Naive B cell (primary cell): ENCODE measurements around the gene NALCN. TPM values are rescaled to one million over a fixed set of nuclear protein-coding genes. Genes with fewer than 3 reads are reported as not detected.

Experiments used
- ATAC-seq, 2 donors: fragments of 150-1000 bp; cut with Tn5 transposase; 2 replicates each; pipeline ENCODE4 v1.10.0; 2021; ENCODE audit warnings: low read depth in 2 of 2, mild to moderate bottlenecking in 2 of 2, moderate library complexity in 2 of 2
- DNase-seq: peaks from one replicate; pipeline ENCODE4 v3.0.0; 2022
- H3K27ac Mint-ChIP-seq, 6 donors: one replicate each; pipeline ENCODE4 v1.8.0; 2020 to 2022; ENCODE audit warnings: mild to moderate bottlenecking in 6 of 6, mixed read lengths in 6 of 6, moderate library complexity in 5 of 6, inconsistent platforms in 2 of 6
- H3K27me3 Mint-ChIP-seq, 3 donors: one replicate each; pipeline ENCODE4 v1.8.0; 2021 to 2022; ENCODE audit warnings: mixed read lengths in 3 of 3, mild to moderate bottlenecking in 1 of 3
- H3K36me3 Mint-ChIP-seq, 2 donors: one replicate each; pipeline ENCODE4 v1.8.0; 2020 to 2022; ENCODE audit warnings: mixed read lengths in 2 of 2, inconsistent platforms in 1 of 2, mild to moderate bottlenecking in 1 of 2
- H3K4me1 Mint-ChIP-seq, 3 donors: one replicate each; pipeline ENCODE4 v1.8.0; 2020 to 2022; ENCODE audit warnings: mixed read lengths in 3 of 3, inconsistent platforms in 1 of 3, mild to moderate bottlenecking in 1 of 3, moderate library complexity in 1 of 3
- H3K4me3 Mint-ChIP-seq, 8 donors: one replicate each; pipeline ENCODE4 v1.8.0; 2020 to 2022; ENCODE audit warnings: mild to moderate bottlenecking in 8 of 8, mixed read lengths in 8 of 8, moderate library complexity in 8 of 8, inconsistent platforms in 2 of 8
- H3K9me3 Mint-ChIP-seq, 7 donors: one replicate each; pipeline ENCODE4 v1.8.0; 2020 to 2022; ENCODE audit warnings: mixed read lengths in 7 of 7, mild to moderate bottlenecking in 5 of 7, inconsistent platforms in 2 of 7, moderate library complexity in 1 of 7
- polyA plus RNA-seq, 6 donors: library from polyadenylated mRNA; unstranded; fragments of 300-500 nt; fragmentation: Illumina TruSeq; gene quantifications; one replicate each; pipeline ENCODE4 v1.2.3, GENCODE V29; 2021; ENCODE audit warnings: low read depth in 6 of 6

The NALCN gene
- polyA plus RNA-seq, 6 donors from 2014 or later, result not detected

DNA sequence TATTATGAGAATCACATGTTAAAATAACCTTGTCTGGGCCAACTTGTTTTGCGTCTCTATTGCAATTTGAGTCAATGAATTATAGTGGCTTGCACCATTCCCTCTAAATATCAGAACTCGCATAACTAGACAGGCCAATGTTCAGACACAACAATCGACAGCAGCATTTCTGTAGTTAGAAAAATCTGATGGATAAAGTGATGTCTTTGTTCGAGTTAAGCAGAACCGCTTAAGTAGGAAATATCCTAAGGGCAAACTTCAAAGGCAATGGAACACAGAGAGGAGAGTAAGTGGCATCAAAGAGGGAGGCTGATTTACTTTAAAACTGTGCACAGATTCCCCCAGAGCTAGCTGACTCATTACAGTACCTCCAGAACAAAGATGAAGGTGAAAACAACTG, 333.9 kb downstream of the NALCN start:
- no peaks in the 10 kb centered on the region for H3K36me3 Mint-ChIP-seq
- H3K9me3 Mint-ChIP-seq, result peaks cover 0 to 18% (median 4%) of the 10 kb centered on the region in 7 donors
- no peaks in the 10 kb centered on the region for H3K4me1 Mint-ChIP-seq
- H3K27ac Mint-ChIP-seq, result no peak overlapping the region
- H3K4me3 Mint-ChIP-seq, result no peak overlapping the region
- H3K27me3 Mint-ChIP-seq, result no peaks in the 10 kb centered on the region
- no peak for ATAC-seq
- no peak for DNase-seq

- DNase-seq, result no peak
- Mint-ChIP-seq H3K4me3 (no peak overlapping the region), H3K4me1 (no peaks in the 10 kb centered on the region), H3K27me3 (no peaks in the 10 kb centered on the region), H3K9me3 (peaks cover 0 to 23% (median 9%) of the 10 kb centered on the region in 7 donors), H3K27ac (no peak overlapping the region), H3K36me3 (no peaks in the 10 kb centered on the region)
- no peak for ATAC-seq
Observed at GRCh38 chr13:101080616-101081015, 335.7 kb downstream of the NALCN start.

DNA sequence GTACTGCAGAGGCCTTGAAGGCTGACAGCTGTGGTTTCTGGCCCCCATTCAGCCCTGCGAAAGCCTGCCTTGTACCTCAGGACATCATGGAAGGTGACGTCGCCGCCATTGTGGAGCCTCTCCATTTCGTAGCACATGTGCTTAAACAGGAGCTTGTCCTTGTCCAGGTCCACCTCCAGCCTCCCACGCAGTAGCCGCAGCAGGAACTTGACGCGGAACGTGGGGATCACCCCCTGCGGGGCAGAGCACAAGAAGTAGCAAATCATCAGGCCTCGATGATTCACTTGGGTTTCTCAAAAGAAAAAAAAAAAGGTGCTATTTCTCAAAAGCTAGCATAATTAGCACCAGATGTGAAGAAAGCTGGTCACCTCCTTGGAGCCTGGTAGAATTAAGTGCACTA, 351.0 kb downstream of the NALCN start:
- no peak overlapping the region for H3K27ac Mint-ChIP-seq
- peaks cover 0 to 6% (median 3%) of the 10 kb centered on the region in 7 donors for H3K9me3 Mint-ChIP-seq
- no peak overlapping the region for H3K4me3 Mint-ChIP-seq
- peaks cover 0 to 9% (median 4%) of the 10 kb centered on the region in 3 donors for H3K27me3 Mint-ChIP-seq
- no peaks in the 10 kb centered on the region for H3K4me1 Mint-ChIP-seq
- ATAC-seq (no peak), DNase-seq (no peak)
- no peaks in the 10 kb centered on the region for H3K36me3 Mint-ChIP-seq

GRCh38 chr13:101059793-101060192, 356.5 kb downstream of the NALCN start:
- Mint-ChIP-seq H3K36me3 (no peaks in the 10 kb centered on the region), H3K27me3 (peaks cover 0 to 9% (median 0%) of the 10 kb centered on the region in 3 donors), H3K4me1 (peaks cover 0 to 2% (median 0%) of the 10 kb centered on the region in 3 donors), H3K27ac (no peak overlapping the region), H3K9me3 (peaks cover 0 to 4% (median 0%) of the 10 kb centered on the region in 7 donors), H3K4me3 (no peak overlapping the region)
- DNase-seq (no peak), ATAC-seq (no peak)

GRCh38 chr13:101058841-101059240, 357.5 kb downstream of the NALCN start:
- no peaks in the 10 kb centered on the region for H3K36me3 Mint-ChIP-seq
- no peak for DNase-seq
- no peak for ATAC-seq
- H3K9me3 Mint-ChIP-seq, result peaks cover 0 to 4% (median 0%) of the 10 kb centered on the region in 7 donors
- H3K4me3 Mint-ChIP-seq, result no peak overlapping the region
- H3K27ac Mint-ChIP-seq, result no peak overlapping the region
- peaks cover 0 to 2% (median 0%) of the 10 kb centered on the region in 3 donors for H3K4me1 Mint-ChIP-seq
- peaks cover 0 to 9% (median 0%) of the 10 kb centered on the region in 3 donors for H3K27me3 Mint-ChIP-seq

- Mint-ChIP-seq H3K4me3 (no peak overlapping the region), H3K27ac (no peak overlapping the region), H3K36me3 (no peaks in the 10 kb centered on the region), H3K27me3 (no peaks in the 10 kb centered on the region), H3K9me3 (peaks cover 0 to 5% (median 0%) of the 10 kb centered on the region in 7 donors), H3K4me1 (peaks cover 0 to 2% (median 0%) of the 10 kb centered on the region in 3 donors)
- DNase-seq (no peak), ATAC-seq (no peak)
Observed at GRCh38 chr13:101053301-101054093, 362.8 kb downstream of the NALCN start.

DNA sequence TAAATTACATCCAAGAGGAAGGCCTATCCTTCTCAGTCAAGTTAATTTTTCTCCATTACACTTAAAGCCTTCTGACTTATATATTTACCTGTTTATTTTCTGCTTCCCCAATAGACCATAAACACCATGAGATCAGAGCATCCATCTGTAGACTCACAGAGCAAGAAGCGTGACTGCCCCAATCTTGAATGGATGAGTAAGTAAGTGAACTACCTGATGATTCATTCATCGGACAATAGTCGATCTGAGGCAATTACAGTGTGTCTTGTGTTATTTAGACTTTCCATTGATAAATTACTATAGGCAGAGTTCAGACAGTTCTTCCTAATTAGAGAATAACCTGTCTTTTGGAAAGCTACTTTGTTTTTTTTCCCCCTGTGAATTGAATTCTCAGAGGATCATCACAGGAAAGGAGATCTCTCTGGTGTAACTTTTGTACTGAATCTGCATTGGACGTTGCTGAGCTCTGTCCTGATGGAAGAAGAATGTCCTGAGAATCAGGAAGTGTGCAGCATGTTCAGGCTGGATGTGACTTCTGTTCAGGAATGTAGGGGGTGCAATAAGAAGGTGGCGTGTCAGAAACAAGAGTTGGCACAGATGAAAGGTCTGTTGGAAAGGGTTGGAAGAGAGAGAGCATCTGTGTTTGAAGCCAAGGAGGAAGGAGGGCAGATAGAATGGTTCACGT, 367.0 kb downstream of the NALCN start:
- Mint-ChIP-seq H3K27me3 (no peaks in the 10 kb centered on the region), H3K4me3 (no peak overlapping the region), H3K4me1 (no peaks in the 10 kb centered on the region)

GRCh38 chr13:101036546-101036945, 379.8 kb downstream of the NALCN start:
- no peak overlapping the region for H3K27ac Mint-ChIP-seq

More for the DNA sequence above, 367.0 kb downstream of the NALCN start:
- Mint-ChIP-seq H3K27ac (no peak overlapping the region), H3K9me3 (peaks cover 2 to 16% (median 7%) of the 10 kb centered on the region in 7 donors), H3K36me3 (no peaks in the 10 kb centered on the region)
- ATAC-seq (no peak), DNase-seq (no peak)

DNA sequence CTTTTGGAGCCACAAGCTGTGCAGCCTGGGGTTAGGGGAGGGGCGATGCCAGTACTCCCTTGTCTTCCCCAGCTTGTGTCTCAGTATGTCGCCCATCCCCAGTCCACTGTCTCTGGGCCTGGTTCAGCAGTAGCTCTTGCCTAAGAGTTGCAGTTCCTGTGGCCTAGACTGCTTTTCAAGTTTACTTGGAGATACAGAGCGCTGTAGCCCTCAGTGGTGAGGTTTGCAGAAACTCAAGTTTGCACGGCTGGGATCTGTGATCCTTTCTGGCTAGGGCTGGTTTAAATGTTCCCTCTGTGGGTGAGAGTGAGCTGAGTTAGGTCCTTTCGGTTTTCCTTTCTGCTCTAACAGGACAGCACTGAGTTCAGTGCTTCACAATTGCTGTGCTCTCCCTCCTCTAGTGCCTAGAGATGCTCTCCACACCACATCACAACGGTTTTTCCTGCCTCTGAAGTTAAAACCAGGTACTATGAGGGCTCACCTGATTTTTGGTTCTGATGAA, 381.1 kb downstream of the NALCN start:
- Mint-ChIP-seq H3K27ac (no peak overlapping the region), H3K36me3 (peaks cover 0 to 8% of the 10 kb centered on the region in 2 donors), H3K27me3 (peaks cover 0 to 8% (median 4%) of the 10 kb centered on the region in 3 donors), H3K9me3 (peaks cover 0 to 21% (median 8%) of the 10 kb centered on the region in 7 donors), H3K4me3 (no peak overlapping the region), H3K4me1 (no peaks in the 10 kb centered on the region)
- no peak for ATAC-seq
- no peak for DNase-seq

More at GRCh38 chr13:101036546-101036945, 379.8 kb downstream of the NALCN start:
- DNase-seq, result no peak
- Mint-ChIP-seq H3K4me3 (no peak overlapping the region), H3K4me1 (no peaks in the 10 kb centered on the region), H3K9me3 (peaks cover 3 to 21% (median 10%) of the 10 kb centered on the region in 7 donors), H3K36me3 (peaks cover 0 to 8% of the 10 kb centered on the region in 2 donors), H3K27me3 (peaks cover 0 to 8% (median 4%) of the 10 kb centered on the region in 3 donors)
- ATAC-seq, result no peak

- Mint-ChIP-seq H3K27me3 (peaks cover 0 to 1% (median under 1%) of the 10 kb centered on the region in 3 donors), H3K9me3 (peaks cover 0 to 6% (median 1%) of the 10 kb centered on the region in 7 donors), H3K36me3 (no peaks in the 10 kb centered on the region), H3K4me1 (no peaks in the 10 kb centered on the region), H3K27ac (no peak overlapping the region), H3K4me3 (no peak overlapping the region)
- no peak for ATAC-seq
- no peak for DNase-seq
Observed at GRCh38 chr13:101026736-101027398, 389.4 kb downstream of the NALCN start.

- no peak for DNase-seq
- H3K9me3 Mint-ChIP-seq, result peaks cover 0 to 6% (median 0%) of the 10 kb centered on the region in 7 donors
- H3K27me3 Mint-ChIP-seq, result no peaks in the 10 kb centered on the region
- H3K27ac Mint-ChIP-seq, result no peak overlapping the region
- ATAC-seq, result no peak
- no peaks in the 10 kb centered on the region for H3K4me1 Mint-ChIP-seq
- no peaks in the 10 kb centered on the region for H3K36me3 Mint-ChIP-seq
- no peak overlapping the region for H3K4me3 Mint-ChIP-seq
Observed at GRCh38 chr13:101026328-101026727, 390.0 kb downstream of the NALCN start.

DNA sequence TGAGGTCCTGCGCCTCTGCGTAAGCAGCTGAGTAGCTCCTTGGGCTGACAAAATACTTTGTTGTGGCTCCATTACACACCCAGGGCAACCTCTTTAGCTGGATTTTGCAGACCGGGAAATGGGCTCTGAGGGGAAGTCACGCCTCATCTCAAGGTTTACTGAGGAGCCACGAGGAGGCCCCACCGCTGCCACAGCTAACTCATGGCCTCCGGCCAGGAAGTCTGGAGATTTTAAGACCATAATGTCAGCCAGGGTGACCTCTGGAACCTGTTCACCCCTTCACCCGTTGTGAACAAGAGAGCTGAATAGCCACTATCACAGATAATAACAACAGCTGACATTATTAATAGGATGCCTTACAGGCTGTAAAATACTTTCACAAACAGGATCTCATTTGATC, 390.4 kb downstream of the NALCN start:
- Mint-ChIP-seq H3K36me3 (no peaks in the 10 kb centered on the region), H3K27ac (no peak overlapping the region), H3K4me1 (no peaks in the 10 kb centered on the region)

DNA sequence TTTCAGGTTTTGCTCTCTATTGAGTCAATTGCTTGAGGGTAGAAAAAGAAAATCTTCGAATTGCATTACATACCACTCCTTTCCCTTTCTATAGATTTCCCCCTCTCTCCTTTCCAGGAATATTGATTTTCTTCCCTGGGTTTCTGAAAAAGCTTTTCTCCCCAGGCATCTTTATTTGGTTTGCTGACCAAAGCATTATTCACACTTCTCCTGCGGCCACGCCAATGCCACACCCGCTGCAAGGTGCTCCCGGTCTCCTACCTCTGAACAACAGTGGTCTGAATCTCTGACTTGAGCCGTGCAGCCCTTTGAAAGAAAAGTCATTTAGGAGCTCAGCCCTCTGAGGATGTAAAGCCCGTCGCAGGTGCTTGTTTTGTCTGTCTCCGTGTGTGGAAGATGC, 390.8 kb downstream of the NALCN start:
- Mint-ChIP-seq H3K9me3 (peaks cover 0 to 3% (median 0%) of the 10 kb centered on the region in 7 donors), H3K4me3 (no peak overlapping the region), H3K27me3 (peaks cover 0 to 2% (median 0%) of the 10 kb centered on the region in 3 donors), H3K4me1 (no peaks in the 10 kb centered on the region), H3K36me3 (no peaks in the 10 kb centered on the region), H3K27ac (no peak overlapping the region)
- DNase-seq (no peak), ATAC-seq (no peak)

More for the DNA sequence above, 390.4 kb downstream of the NALCN start:
- Mint-ChIP-seq H3K4me3 (no peak overlapping the region), H3K9me3 (peaks cover 0 to 5% (median 0%) of the 10 kb centered on the region in 7 donors), H3K27me3 (no peaks in the 10 kb centered on the region)
- no peak for DNase-seq
- ATAC-seq, result no peak
